Brain microvascular endothelial cell (primary cell): Measurements from ENCODE around the gene LRRC47.
A peak's percentile ranks its signal among the peaks of the same experiment; 100 is the strongest.

Experiments used
- DNase-seq: peaks from one replicate; pipeline ENCODE4 v3.0.0-alpha.2; 2020
- H3K27ac ChIP-seq: fragments of 250-450 bp; sonication (Bioruptor Pico); 2 replicates; pipeline ENCODE4 v1.5.1; 2020; ENCODE audit warnings: mild to moderate bottlenecking, moderate library complexity
- H3K27me3 ChIP-seq: fragments of 250-450 bp; sonication (Bioruptor Pico); replicated peaks from 2 replicates; pipeline ENCODE4 v1.5.1; 2020; ENCODE audit warnings: mild to moderate bottlenecking
- H3K36me3 ChIP-seq: fragments of 250-450 bp; sonication (Bioruptor Pico); replicated peaks from 2 replicates; pipeline ENCODE4 v1.5.1; 2020; ENCODE audit warnings: mild to moderate bottlenecking
- H3K4me3 ChIP-seq: 2 replicates; pipeline ENCODE4 v1.5.1; 2011; ENCODE audit warnings: low read depth, mild to moderate bottlenecking, control low read depth, low read length, moderate library complexity
- CTCF ChIP-seq: IDR thresholded peaks from 2 replicates; pipeline ENCODE4 v1.5.1; 2011; ENCODE audit warnings: low read depth, mild to moderate bottlenecking, moderate library complexity, low read length, control low read depth, inconsistent platforms; ENCODE audit errors: missing control alignments
- in situ Hi-C: cut with HindIII; loops from 2 replicates; pipeline ENCODE4 v1.10.0; 2017; ENCODE audit warnings: low sequenced_read_pairs, low pct_ligation_motif_present

The LRRC47 gene

GRCh38 chr1:3747522-3747848, 48.8 kb downstream of the LRRC47 start:
- Histone ChIP-seq H3K36me3 (no peaks in the 10 kb centered on the region), H3K27ac (no peak overlapping the region), H3K27me3 (no peaks in the 10 kb centered on the region), H3K4me3 (peak overlapping the region; percentile 60)
- TF ChIP-seq CTCF = no peak
- no peak for DNase-seq
- in situ Hi-C loops = no loop called here

GRCh38 chr1:3746830-3747521, 49.3 kb downstream of the LRRC47 start:
- H3K27ac ChIP-seq = no peak overlapping the region
- TF ChIP-seq CTCF = no peak
- in situ Hi-C loops = no loop called here
- peaks cover 2% of the 10 kb centered on the region for H3K36me3 ChIP-seq
- peak; percentile 58 for DNase-seq
- H3K4me3 ChIP-seq = peak overlapping the region; percentile 60
- no peaks in the 10 kb centered on the region for H3K27me3 ChIP-seq

- no peak for DNase-seq
- peak overlapping the region; percentile 60 for H3K4me3 ChIP-seq
- in situ Hi-C loops = no loop called here
- no peak for TF ChIP-seq CTCF
- no peaks in the 10 kb centered on the region for H3K27me3 ChIP-seq
- peaks cover 5% of the 10 kb centered on the region for H3K36me3 ChIP-seq
- no peak overlapping the region for H3K27ac ChIP-seq
These were observed 49.9 kb downstream of the LRRC47 start for GRCh38 chr1:3746389-3746829.

GRCh38 chr1:3745590-3746381, 50.5 kb downstream of the LRRC47 start:
- no peak overlapping the region for H3K4me3 ChIP-seq
- peaks cover 5% of the 10 kb centered on the region for H3K36me3 ChIP-seq
- no peak for DNase-seq
- H3K27me3 ChIP-seq = no peaks in the 10 kb centered on the region
- no peak overlapping the region for H3K27ac ChIP-seq
- no peak for TF ChIP-seq CTCF
- in situ Hi-C loops = no loop called here

- Histone ChIP-seq H3K36me3 (peaks cover 5% of the 10 kb centered on the region), H3K27ac (no peak overlapping the region), H3K27me3 (no peaks in the 10 kb centered on the region), H3K4me3 (no peak overlapping the region)
- no peak for DNase-seq
- in situ Hi-C loops = no loop called here
- TF ChIP-seq CTCF = no peak
These were observed 51.2 kb downstream of the LRRC47 start for GRCh38 chr1:3745071-3745470.

- in situ Hi-C loops = no loop called here
- no peak for DNase-seq
- no peak overlapping the region for H3K4me3 ChIP-seq
- TF ChIP-seq CTCF = no peak
- H3K27ac ChIP-seq = no peak overlapping the region
- no peaks in the 10 kb centered on the region for H3K27me3 ChIP-seq
- peaks cover 5% of the 10 kb centered on the region for H3K36me3 ChIP-seq
These were observed 51.7 kb downstream of the LRRC47 start for GRCh38 chr1:3744646-3745045.
